HepG2 (cell line): ENCODE data around the gene ONECUT1. TPM values are rescaled to one million over a fixed set of nuclear protein-coding genes. Genes with fewer than 3 reads are reported as not detected.

Experiments
- ARID5B ChIP-seq: IDR thresholded peaks from 2 replicates; pipeline ENCODE4 v1.4.0; 2020; ENCODE audit warnings: mild to moderate bottlenecking, missing genetic modification reagents
- HES4 ChIP-seq: sonication (generic); formaldehyde crosslinking; IDR thresholded peaks from 2 replicates; pipeline ENCODE4 v1.9.0; 2021; ENCODE audit warnings: mild to moderate bottlenecking, missing genetic modification reagents, borderline replicate concordance
- SALL1 ChIP-seq: sonication (generic); formaldehyde crosslinking; IDR thresholded peaks from 2 replicates; pipeline ENCODE4 v1.8.0; 2022; ENCODE audit warnings: mild to moderate bottlenecking, missing genetic modification reagents
- TFAP4 ChIP-seq: sonication (generic); IDR thresholded peaks from 2 replicates; pipeline ENCODE4 v1.6.1; 2016; ENCODE audit warnings: low read depth, borderline replicate concordance
- ZBTB10 ChIP-seq: sonication (generic); formaldehyde crosslinking; IDR thresholded peaks from 2 replicates; pipeline ENCODE4 v1.4.0; 2020; ENCODE audit warnings: missing genetic modification reagents, borderline replicate concordance
- ZBTB3 ChIP-seq: sonication (generic); formaldehyde crosslinking; IDR thresholded peaks from 2 replicates; pipeline ENCODE4 v1.4.0; 2020; ENCODE audit warnings: low read depth, mild to moderate bottlenecking, moderate library complexity, missing genetic modification reagents, borderline replicate concordance
- ZNF124 ChIP-seq: sonication (generic); formaldehyde crosslinking; IDR thresholded peaks from 2 replicates; pipeline ENCODE4 v1.4.0; 2020; ENCODE audit warnings: missing genetic modification reagents
- ZNF224 ChIP-seq: sonication (generic); formaldehyde crosslinking; IDR thresholded peaks from 2 replicates; pipeline ENCODE4 v1.5.0; 2020; ENCODE audit warnings: mild to moderate bottlenecking, missing genetic modification reagents
- ZNF564 ChIP-seq: sonication (generic); formaldehyde crosslinking; IDR thresholded peaks from 2 replicates; pipeline ENCODE4 v1.8.1; 2023; ENCODE audit warnings: mild to moderate bottlenecking, missing genetic modification reagents
- ZNF687 ChIP-seq: sonication (generic); formaldehyde crosslinking; IDR thresholded peaks from 2 replicates; pipeline ENCODE4 v1.5.1; 2020; ENCODE audit warnings: mild to moderate bottlenecking, missing genetic modification reagents, moderate library complexity
- ZNF737 ChIP-seq: sonication (generic); formaldehyde crosslinking; IDR thresholded peaks from 2 replicates; pipeline ENCODE4 v1.5.0; 2020; ENCODE audit warnings: missing genetic modification reagents, mild to moderate bottlenecking, borderline replicate concordance
- polyA plus RNA-seq, 8 experiments: library from polyadenylated mRNA; depleted of rRNA in 3 of 8; stranded (reverse) in 7 of 8; unstranded in 1 of 8; fragments of >200 nt; fragmentation: Illumina TruSeq in 4 of 8; extraction: Trizol in 4 of 8; gene quantifications; 2 replicates each; pipeline versions ENCODE4 v1.2.1 to v1.2.3, GENCODE V29; 2011 to 2016; ENCODE audit warnings: low read depth in 4 of 8, missing spikeins in 1 of 8, mixed read lengths in 1 of 8; ENCODE audit not compliant: insufficient read depth in 1 of 8
- total RNA-seq, 5 experiments: library from RNA; depleted of rRNA; stranded (reverse); fragments of >200 nt; fragmentation: Illumina TruSeq; extraction: Trizol; gene quantifications; 2 replicates each; pipeline ENCODE4 v1.2.3, GENCODE V29; 2016; ENCODE audit warnings: low read depth in 1 of 5
- TF ChIP-seq, protein P1 (sequence below): sonication (generic); formaldehyde crosslinking; IDR thresholded peaks from 2 replicates; pipeline ENCODE4 v1.4.0; 2020; ENCODE audit warnings: missing genetic modification reagents, borderline replicate concordance

The ONECUT1 gene
- total and polyA plus RNA-seq, 2 of the 13 experiments (the other 11 are each of a cell fraction or from before 2014, with no cell fraction given) = 3.5 to 9.1 TPM

DNA sequence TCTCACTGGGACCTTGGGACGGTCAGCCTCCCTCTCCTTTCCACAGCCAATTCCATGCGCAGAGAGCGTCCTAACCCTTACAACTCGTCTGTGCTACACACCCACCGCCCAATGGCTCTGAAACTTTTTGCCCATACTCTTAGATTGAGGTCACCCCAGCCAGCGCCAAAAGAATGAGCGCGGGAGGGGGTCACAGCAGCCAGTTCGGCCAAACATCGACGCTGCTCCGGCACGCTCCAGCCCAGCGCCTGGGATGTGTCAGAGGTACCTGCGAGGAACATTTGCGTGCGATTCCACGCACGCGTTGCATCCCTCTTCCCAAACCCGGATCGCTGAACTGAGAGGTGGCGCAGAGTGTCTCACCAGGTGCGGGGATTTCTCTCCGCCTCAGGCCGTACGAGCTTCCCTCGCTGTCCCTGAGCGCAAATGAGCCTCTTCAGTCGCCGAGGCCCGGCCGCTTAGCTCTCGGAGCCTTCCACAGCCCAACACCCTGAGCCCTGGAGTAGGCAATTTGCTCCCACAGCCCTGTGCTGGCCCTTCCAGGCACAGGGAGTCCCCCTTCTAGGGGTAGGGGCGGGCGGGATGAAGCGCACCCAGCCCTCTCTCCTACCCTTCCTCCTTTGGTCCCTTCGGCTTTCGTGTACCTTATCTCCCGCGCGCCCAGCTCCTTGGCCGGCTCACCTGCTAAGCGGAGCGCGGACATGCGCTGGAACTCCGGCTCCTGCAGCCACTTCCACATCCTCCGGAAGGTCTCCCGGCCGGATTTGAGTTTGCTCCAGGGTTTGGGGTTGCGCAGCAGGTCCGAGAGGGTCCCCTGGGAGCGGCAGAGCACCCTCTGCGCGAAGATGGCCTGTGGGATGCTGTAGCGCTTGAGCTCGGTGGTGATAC is 1.8 kb downstream of the ONECUT1 start (continued):
- TF ChIP-seq ZNF687 (CRISPR knock-in tag) = peak; percentile 42
- no peak for TF ChIP-seq ZNF737
- TF ChIP-seq, protein P1, sequence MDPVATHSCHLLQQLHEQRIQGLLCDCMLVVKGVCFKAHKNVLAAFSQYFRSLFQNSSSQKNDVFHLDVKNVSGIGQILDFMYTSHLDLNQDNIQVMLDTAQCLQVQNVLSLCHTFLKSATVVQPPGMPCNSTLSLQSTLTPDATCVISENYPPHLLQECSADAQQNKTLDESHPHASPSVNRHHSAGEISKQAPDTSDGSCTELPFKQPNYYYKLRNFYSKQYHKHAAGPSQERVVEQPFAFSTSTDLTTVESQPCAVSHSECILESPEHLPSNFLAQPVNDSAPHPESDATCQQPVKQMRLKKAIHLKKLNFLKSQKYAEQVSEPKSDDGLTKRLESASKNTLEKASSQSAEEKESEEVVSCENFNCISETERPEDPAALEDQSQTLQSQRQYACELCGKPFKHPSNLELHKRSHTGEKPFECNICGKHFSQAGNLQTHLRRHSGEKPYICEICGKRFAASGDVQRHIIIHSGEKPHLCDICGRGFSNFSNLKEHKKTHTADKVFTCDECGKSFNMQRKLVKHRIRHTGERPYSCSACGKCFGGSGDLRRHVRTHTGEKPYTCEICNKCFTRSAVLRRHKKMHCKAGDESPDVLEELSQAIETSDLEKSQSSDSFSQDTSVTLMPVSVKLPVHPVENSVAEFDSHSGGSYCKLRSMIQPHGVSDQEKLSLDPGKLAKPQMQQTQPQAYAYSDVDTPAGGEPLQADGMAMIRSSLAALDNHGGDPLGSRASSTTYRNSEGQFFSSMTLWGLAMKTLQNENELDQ (CRISPR knock-in tag) = no peak
- TF ChIP-seq ZNF564 (CRISPR knock-in tag) = 0 out of 2 replicates have a peak, but pooled peaks have one; percentile 19
- TF ChIP-seq SALL1 = no peak; the same call in 1 of the 2 replicates
- TF ChIP-seq ZNF224 (CRISPR knock-in tag) = 0 out of 2 replicates have a peak, but pooled peaks have one; percentile 56
- TF ChIP-seq HES4 (CRISPR knock-in tag) = no peak; the same call in 1 of the 2 replicates
- TF ChIP-seq ZBTB3 (CRISPR knock-in tag) = no peak
- TF ChIP-seq ZNF124 (CRISPR knock-in tag) = no peak
- no peak for TF ChIP-seq ARID5B (CRISPR knock-in tag)
- TF ChIP-seq TFAP4 = no peak
- no peak for TF ChIP-seq ZBTB10 (CRISPR knock-in tag)
